ENCODE results near the gene RHPN2. TPM values are rescaled to one million over a fixed set of nuclear protein-coding genes. Genes with fewer than 3 reads are reported as not detected.

RHPN2 gene
- polyA plus RNA-seq, 2 of the 4 experiments (the other 2 are of a cell fraction), result 60.5 to 140 TPM

GRCh38 chr19:32976223-32976805, 88.4 kb downstream of the RHPN2 start (continued):
- TF ChIP-seq CTCF (IDR thresholded peaks at IDR 0.05) (peak; percentile 100), MAFK (IDR thresholded peaks at IDR 0.05; ENCODE audit: partially characterized antibody) (peak; percentile 4), USF2 (IDR thresholded peaks at IDR 0.05) (no peak), CBX2 (IDR thresholded peaks at IDR 0.05; ENCODE audit: borderline replicate concordance, low read depth) (no peak), MAZ (IDR thresholded peaks at IDR 0.05; ENCODE audit: borderline replicate concordance, low read depth, low read length) (no peak), ATOH8 (CRISPR knock-in tag; IDR thresholded peaks at IDR 0.05; ENCODE audit: low read depth) (no peak), FOSL2 (IDR thresholded peaks at IDR 0.05) (no peak), FOSL2 (CRISPR knock-in tag; IDR thresholded peaks at IDR 0.05) (peak; percentile 18; the same call in 1 of the 2 replicates), NFE2L2 (conservative IDR thresholded peaks at IDR 0.05; ENCODE audit: low read length) (no peak), EP300 (IDR thresholded peaks at IDR 0.05) (no peak), CHD4 (IDR thresholded peaks at IDR 0.05; ENCODE audit: borderline replicate concordance) (no peak), ELK1 (IDR thresholded peaks at IDR 0.05; ENCODE audit: low read depth, low read length) (no peak)

GRCh38 chr19:32971715-32972540, 92.8 kb downstream of the RHPN2 start, which contains the start of the genes CEP89 and FAAP24:
CEP89 (minus strand) TSS chr19:32971958; CDS start chr19:32971874, 84 bp downstream.
FAAP24 (plus strand) TSS chr19:32972242; CDS start chr19:32973197, 955 bp downstream.
- Histone ChIP-seq H3K27ac (peak within 1 kb of the TSS; percentile 75 to 89), H3K4me3 (peak within 1 kb of the TSS; percentile 60), H3K4me2 (peak within 1 kb of the TSS; percentile 81), H3K4me1 (peaks cover 19% of the 10 kb centered on the region), H3K9me3 (no peaks in the 10 kb centered on the region)
- ChIA-PET POLR2A (interaction anchor here (0.7 to 2.8 kb wide), 6 partner anchors 93 to 281 kb away, joined by 3 to 16 read pairs (median 4); partner anchors contain the start of genes GPATCH1, NUDT19 and RHPN2), CTCF (interaction anchor here (0.7 to 16.5 kb wide), 12 partner anchors 13 to 409 kb away, joined by 3 to 349 read pairs (median 4); partner anchors contain the start of gene GPATCH1)
- WGBS (ENCODE audit: missing lambda C conversion rate), result 1% methylated on average over 57 of the region's 57 CpGs
- DNase-seq (ENCODE audit: low read depth in 1 of 2, low spot score in 1 of 2) (peak; percentile 100), ATAC-seq (peak; percentile 96 to 98), FAIRE-seq (peak; percentile 100)
- TF ChIP-seq ZNF302 (CRISPR knock-in tag; IDR thresholded peaks at IDR 0.05) (no peak), SMC3 (IDR thresholded peaks at IDR 0.05) (no peak), HOXB5 (CRISPR knock-in tag; IDR thresholded peaks at IDR 0.05) (peak; percentile 81), GATA3 (IDR thresholded peaks at IDR 0.05; ENCODE audit: borderline replicate concordance) (no peak; the same call in 1 of the 2 replicates), ELK1 (IDR thresholded peaks at IDR 0.05; ENCODE audit: low read depth, low read length) (no peak), HOXA7 (CRISPR knock-in tag; IDR thresholded peaks at IDR 0.05) (no peak), MAZ (IDR thresholded peaks at IDR 0.05; ENCODE audit: borderline replicate concordance, low read depth, low read length) (no peak), PBX3 (IDR thresholded peaks at IDR 0.05) (peak; percentile 97), RAD21 (conservative IDR thresholded peaks at IDR 0.05 in 1 of 2, IDR thresholded peaks at IDR 0.05 in 1 of 2) (peak in 1 of 2 experiments; percentile 18; a peak in 1 of 5 replicates), POLR2A (IDR thresholded peaks at IDR 0.05; ENCODE audit: low read length) (peak; percentile 88), TFCP2L1 (CRISPR knock-in tag; IDR thresholded peaks at IDR 0.05) (peak; percentile 56; the same call in 1 of the 2 replicates), KDM5A (IDR thresholded peaks at IDR 0.05) (peak; percentile 57), POLR2AphosphoS2 (conservative IDR thresholded peaks at IDR 0.05; ENCODE audit: low read length) (0 out of 2 replicates have a peak, but pooled peaks have one; percentile 86), CHD4 (IDR thresholded peaks at IDR 0.05; ENCODE audit: borderline replicate concordance) (no peak), FOXS1 (CRISPR knock-in tag; IDR thresholded peaks at IDR 0.05) (no peak), ATOH8 (CRISPR knock-in tag; IDR thresholded peaks at IDR 0.05; ENCODE audit: low read depth) (no peak), EHF (CRISPR knock-in tag; IDR thresholded peaks at IDR 0.05) (peak; percentile 14; the same call in 1 of the 2 replicates), FOSB (CRISPR knock-in tag; IDR thresholded peaks at IDR 0.05) (peak; percentile 69; the same call in 1 of the 2 replicates), ZC3H11A (IDR thresholded peaks at IDR 0.05) (no peak), HOXB13 (CRISPR knock-in tag; IDR thresholded peaks at IDR 0.05; ENCODE audit: low read depth) (no peak)
